GM19452 (cell line): ENCODE results near the gene ARL2.
"Not testable (repeated sequence)": the region's sequence is repeated elsewhere in the genome, so short reads cannot be mapped to it uniquely, and the experiment has no call there.

Experiments
- ATAC-seq: cut with Tn5 transposase; IDR thresholded peaks from one replicate; pipeline ENCODE4 v1.9.1; 2021; ENCODE audit not compliant: unreplicated experiment

ARL2 gene

GRCh38 chr11:65013888-65014725 lies at the start of gene ARL2:
Gene ARL2, plus strand, starts transcription at chr11:65014160. Its CDS starts 48 bp downstream, at chr11:65014208.
- ATAC-seq, result peak; percentile 70

- no peak for ATAC-seq
Measured at GRCh38 chr11:64967375-64967774, 46.6 kb upstream of the ARL2 start.

- ATAC-seq, result no peak
Measured at GRCh38 chr11:64969209-64969608, 44.8 kb upstream of the ARL2 start.

GRCh38 chr11:64970731-64971151 lies 43.2 kb upstream of the ARL2 start:
- ATAC-seq, result no peak

GRCh38 chr11:64971421-64972233 lies 42.3 kb upstream of the ARL2 start, which contains the start of gene MAJIN:
Gene MAJIN, minus strand, starts transcription at chr11:64972108. Its CDS starts 12,703 bp downstream, at chr11:64959405.
- ATAC-seq, result no peak

GRCh38 chr11:64974124-64974523 lies 39.8 kb upstream of the ARL2 start:
- no peak for ATAC-seq

DNA sequence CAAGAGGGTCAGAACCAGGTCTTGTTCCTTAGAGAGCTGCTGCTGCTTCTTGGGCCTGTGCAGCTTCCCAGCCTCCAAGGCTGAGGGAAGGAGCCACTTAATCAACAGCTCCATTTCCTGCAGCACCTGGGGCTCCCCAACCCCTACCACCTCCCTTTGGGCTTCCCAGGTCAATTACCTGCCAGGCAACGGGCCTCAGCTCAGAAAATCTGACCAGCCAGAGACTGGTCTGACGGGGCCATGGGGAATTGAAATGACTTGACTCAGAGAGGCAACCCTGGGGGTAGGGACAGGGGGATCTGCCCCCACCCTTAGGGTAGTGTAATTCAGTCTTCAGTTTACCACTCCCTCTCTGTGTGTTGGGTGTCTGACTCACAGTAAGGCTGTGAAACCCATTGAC lies 37.3 kb upstream of the ARL2 start:
- no peak for ATAC-seq

DNA sequence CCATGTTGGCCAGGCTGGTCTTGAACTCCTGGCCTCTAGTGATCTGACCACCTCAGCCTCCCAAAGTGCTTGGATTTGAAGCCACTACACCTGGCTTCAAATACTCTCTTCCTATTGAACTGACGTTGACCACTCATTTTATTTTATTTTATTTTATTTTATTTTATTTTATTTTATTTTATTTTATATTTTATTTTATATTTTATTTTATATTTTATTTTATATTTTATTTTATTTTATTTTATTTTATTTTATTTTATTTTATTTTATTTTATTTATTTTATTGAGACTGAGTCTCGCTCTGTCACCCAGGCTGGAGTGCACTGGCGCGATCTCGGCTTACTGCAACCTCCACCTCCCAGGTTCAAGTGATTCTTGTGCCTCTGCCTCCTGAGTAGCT lies 30.6 kb upstream of the ARL2 start:
- ATAC-seq, result not testable (repeated sequence)

GRCh38 chr11:64987998-64988854 lies 25.7 kb upstream of the ARL2 start:
- no peak for ATAC-seq

DNA sequence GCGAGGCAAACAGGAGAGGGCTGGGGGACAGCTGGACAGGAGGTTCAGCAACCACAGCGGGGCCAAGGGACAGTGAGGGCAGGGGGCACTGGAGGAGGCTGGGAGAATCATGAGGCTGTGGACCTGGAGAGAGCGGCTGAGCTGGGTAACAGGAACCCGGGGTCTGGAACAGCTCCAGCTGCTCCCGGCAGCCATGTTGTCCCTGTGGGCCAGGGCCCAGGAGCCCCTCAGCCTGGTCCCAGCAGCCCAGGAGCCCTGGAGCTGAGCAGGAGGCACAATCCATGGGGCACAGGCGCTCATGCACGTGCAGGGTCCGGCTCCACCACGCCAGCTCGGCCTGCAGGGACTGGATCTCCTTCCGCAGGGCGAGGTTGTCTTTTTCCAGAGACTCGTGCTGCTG lies 24.5 kb upstream of the ARL2 start:
- ATAC-seq, result no peak

DNA sequence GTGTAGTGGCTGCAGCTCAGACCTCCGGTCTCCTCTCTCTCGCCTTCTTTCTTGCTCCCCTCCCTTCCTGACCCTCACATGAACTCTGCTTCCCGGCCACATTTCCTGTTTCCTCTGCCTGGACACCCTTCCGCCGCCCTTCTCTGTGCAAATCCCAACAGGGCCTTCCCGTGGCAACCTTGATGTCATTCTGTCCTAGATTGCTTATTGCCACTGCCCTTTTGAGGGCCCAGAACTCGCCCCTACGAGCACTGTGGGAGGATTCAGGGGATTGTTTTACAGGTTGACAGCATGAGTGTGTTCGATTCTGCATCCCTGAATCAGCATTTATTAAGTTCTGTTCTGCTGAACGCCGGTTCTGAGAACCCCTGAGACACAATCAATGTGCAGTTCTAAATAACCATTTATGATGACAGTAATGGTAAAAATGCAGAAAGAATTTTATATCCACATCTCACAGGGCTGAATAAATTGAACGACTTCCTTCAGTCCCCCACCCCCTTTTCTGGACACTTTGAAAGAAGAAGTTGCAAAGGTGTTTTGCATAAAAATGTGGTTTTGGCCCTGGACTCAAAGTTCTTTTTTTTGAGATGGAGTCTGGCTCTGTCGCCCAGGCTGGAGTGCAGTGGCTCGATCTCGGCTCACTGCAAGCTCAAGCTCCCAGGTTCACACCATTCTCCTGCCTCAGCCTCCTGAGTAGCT lies 23.6 kb upstream of the ARL2 start:
- ATAC-seq, result no peak

- ATAC-seq, result no peak
Measured at GRCh38 chr11:64994318-64994717, 19.6 kb upstream of the ARL2 start.

DNA sequence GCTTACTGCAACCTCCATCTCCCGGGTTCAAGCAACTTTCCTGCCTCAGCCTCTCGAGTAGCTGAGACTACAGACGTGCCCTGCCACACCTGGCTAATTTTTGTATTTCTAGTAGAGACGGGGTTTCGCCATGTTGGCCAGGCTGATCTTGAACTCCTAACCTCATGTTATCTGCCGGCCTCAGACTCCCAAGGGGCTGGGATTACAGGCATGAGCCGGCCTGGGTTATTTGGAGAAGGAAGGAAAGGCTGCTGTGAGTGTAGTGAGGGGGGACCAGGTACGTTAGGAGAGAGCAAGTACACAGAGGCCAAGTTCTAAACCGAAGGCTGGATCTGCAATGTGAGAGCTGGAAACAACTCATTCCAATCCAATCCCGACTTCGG lies 17.6 kb upstream of the ARL2 start:
- ATAC-seq, result no peak

GRCh38 chr11:64996710-64997380 lies 17.1 kb upstream of the ARL2 start, which contains the start of gene BATF2:
Gene BATF2, minus strand, starts transcription at chr11:64996971. Its CDS starts 57 bp downstream, at chr11:64996914.
- ATAC-seq, result no peak

DNA sequence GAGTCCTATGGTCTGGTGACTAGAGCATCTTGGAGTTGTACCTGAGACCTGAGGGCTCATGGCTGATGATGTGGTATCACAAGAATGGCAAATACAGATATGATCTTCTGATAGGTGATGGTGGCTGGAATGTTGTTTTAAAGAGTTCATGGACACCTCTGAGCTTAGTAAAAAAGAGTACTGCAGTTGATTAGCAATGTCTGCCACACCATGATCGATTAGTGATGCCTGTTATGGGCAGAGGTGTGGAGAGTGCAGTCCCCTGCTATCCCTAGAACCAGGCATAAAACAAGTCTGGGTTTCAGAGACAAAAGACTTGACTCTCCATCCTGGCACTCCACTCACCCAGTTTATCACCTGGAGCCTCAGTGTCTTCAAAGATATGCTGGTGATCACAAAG lies 15.8 kb upstream of the ARL2 start:
- ATAC-seq, result no peak

DNA sequence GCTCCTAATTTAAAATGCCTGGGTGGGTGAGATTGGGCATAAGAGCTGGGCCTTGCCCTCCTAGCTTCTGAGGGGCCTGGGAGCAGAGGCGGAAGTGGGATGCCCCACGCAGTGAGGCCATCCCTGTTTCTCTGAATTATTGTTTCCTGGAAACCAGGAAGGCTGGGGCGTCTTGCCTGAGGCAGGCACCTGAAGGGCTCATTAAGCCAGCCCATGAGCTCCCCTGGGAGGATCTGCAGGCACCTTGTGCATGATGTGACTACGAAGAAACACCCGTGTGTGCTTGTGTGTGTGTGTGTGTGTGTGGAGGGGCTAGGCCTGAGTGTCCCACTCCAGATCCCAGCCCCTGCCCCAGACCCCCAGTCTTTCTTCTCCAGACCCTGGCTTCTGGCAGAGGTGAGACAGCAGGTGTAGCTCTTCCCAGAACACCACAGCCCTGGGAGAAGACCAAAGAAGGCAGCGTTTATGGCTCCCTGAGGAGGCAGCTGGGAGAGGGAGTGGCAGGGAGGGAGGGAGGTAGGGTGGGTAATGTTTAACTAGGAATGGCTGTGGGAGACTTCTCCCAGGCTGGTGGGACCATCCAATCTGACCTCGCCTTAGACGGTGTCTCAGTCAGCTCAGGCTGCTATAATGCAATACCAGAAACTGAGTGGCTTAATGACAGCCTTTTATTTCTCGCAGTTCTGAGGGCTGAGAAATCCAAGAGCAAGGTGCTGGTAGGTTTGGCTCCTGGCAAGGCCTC lies 15.1 kb upstream of the ARL2 start:
- ATAC-seq, result no peak

DNA sequence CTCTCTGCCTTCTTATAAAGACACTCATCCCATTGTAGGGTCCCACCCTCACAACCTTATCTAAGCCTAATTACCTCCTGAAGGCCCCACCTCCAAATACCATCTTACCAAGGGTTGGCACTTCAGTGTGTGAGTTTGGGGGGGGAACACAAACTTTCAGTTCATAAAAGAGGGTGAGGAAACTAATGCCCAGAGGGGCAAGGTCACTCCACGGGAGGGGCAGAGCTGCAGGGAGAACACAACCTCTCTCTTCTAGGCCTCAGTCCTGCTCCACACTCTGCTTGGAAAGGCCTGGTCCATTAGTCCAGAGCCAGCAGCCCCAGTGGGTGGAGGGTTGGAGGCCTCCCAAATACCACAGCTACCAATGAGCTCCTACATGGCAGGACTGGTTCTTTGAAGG lies 14.5 kb upstream of the ARL2 start:
- no peak for ATAC-seq

DNA sequence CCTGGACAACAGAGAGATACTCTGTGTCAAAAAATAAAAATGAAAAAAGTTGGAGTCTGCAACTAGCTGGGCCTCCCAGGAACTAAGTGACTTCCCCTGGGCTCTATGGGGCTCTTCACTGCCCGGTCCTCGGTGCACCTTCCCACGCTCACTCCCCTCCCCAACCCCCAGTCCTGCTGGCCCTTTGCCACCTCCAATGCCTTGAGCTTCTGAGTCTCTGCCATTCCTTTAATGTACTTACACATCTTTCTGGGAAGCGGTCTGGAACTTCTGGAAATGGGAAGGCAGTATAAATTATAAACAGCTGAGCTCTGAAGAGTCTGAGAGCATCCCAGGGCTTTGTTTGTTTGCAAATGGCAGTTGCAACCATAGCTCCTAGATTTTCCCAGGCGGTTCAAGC lies 11.3 kb upstream of the ARL2 start:
- no peak for ATAC-seq

GRCh38 chr11:65003282-65003681 lies 10.7 kb upstream of the ARL2 start:
- no peak for ATAC-seq
